ENCODE results near the gene UGT2A1. TPM values are rescaled to one million over a fixed set of nuclear protein-coding genes. Genes with fewer than 3 reads are reported as not detected.

UGT2A1 gene
- total and polyA plus RNA-seq, 2 of the 4 experiments (the other 2 are of a cell fraction): not detected

- in situ Hi-C loops (cut with MboI; ENCODE audit: low sequenced_read_pairs): no loop called here
- ChIA-PET CTCF (no interaction called here), POLR2A (ENCODE audit: unreplicated experiment) (no interaction called here)
Measured at GRCh38 chr4:69568787-69569186, 84.3 kb downstream of the UGT2A1 start.

More at GRCh38 chr4:69568787-69569186, 84.3 kb downstream of the UGT2A1 start:
- Histone ChIP-seq H2BK120ac (ENCODE audit: low read depth, low read length) (no peak overlapping the region), H3K4me1 (ENCODE audit: control insufficient read depth, insufficient read depth, low read length) (no peaks in the 10 kb centered on the region), H2BK20ac (ENCODE audit: low read depth, low read length) (no peak overlapping the region), H3K4me3 (ENCODE audit: insufficient read depth, low read depth, low read length) (no peak overlapping the region), H4K5ac (ENCODE audit: low read depth, low read length) (no peak overlapping the region), H3K9me3 (ENCODE audit: control insufficient read depth, insufficient read depth, low read length) (0 out of 2 replicates have a peak, but pooled peaks cover 2% of the 10 kb centered on the region), H4K91ac (ENCODE audit: insufficient read depth, low read depth, low read length) (no peak overlapping the region), H3K27me3 (ENCODE audit: control insufficient read depth, insufficient read depth, low read length) (no peaks in the 10 kb centered on the region), H3K9me1 (ENCODE audit: insufficient read depth, low read length) (no peaks in the 10 kb centered on the region), H3K4me2 (ENCODE audit: low read depth, low read length) (no peak overlapping the region), H4K8ac (ENCODE audit: low read depth in 2 of 2, low read length in 2 of 2) (no peak overlapping the region), H3K4ac (ENCODE audit: low read depth, low read length) (no peak overlapping the region), H3K36me3 (ENCODE audit: control insufficient read depth, insufficient read depth, low read length) (no peaks in the 10 kb centered on the region), H3K56ac (ENCODE audit: extremely low read depth, insufficient read depth, low read length) (no peak overlapping the region), H2BK5ac (ENCODE audit: low read depth, low read length, poor library complexity, severe bottlenecking) (no peak overlapping the region), H3K14ac (replicated peaks; ENCODE audit: low read depth, low read length) (no peak overlapping the region), H3K18ac (ENCODE audit: low read depth, low read length) (no peak overlapping the region), H2AK9ac (replicated peaks; ENCODE audit: low read depth, low read length, poor library complexity) (no peak overlapping the region), H3K23ac (ENCODE audit: low read depth, low read length) (no peak overlapping the region), H2BK15ac (ENCODE audit: low read depth, low read length) (no peak overlapping the region), H3K27ac (ENCODE audit: insufficient read depth, low read length) (no peak overlapping the region), H2AFZ (replicated peaks; ENCODE audit: low read length, poor library complexity) (no peak overlapping the region), H2AK5ac (ENCODE audit: low read depth, low read length) (no peak overlapping the region), H3K9ac (ENCODE audit: low read depth, low read length) (no peak overlapping the region), H3K79me1 (ENCODE audit: low read depth in 1 of 2, low read length in 2 of 2) (no peaks in the 10 kb centered on the region), H4K20me1 (ENCODE audit: insufficient read depth, low read length) (no peaks in the 10 kb centered on the region)
- dilution Hi-C loops (cut with HindIII; ENCODE audit: low sequenced_read_pairs, unreplicated experiment): no loop called here
- BruUV-seq (replicated peaks): no TSS peak
- DNase-seq (no peak), ATAC-seq (ENCODE audit: low read depth) (no peak)
- TF ChIP-seq POLR2A (IDR thresholded peaks at IDR 0.05; ENCODE audit: low read depth, low read length) (no peak), RAD21 (IDR thresholded peaks at IDR 0.05; ENCODE audit: low read length) (no peak), CEBPB (IDR thresholded peaks at IDR 0.05; ENCODE audit: low read depth, low read length) (no peak), CHD1 (IDR thresholded peaks at IDR 0.05; ENCODE audit: low read depth, low read length) (no peak), MXI1 (IDR thresholded peaks at IDR 0.05; ENCODE audit: borderline replicate concordance, low read depth, low read length) (no peak)
- no CpG with 5 or more reads among the region's 1 CpG for WGBS, 2 experiments (ENCODE audit: extremely low coverage in 2 of 2, insufficient read length in 1 of 2)
- intact Hi-C loops (cut with micrococcal nuclease): no loop called here
